ENCODE data around the gene PLA2G15. TPM values are rescaled to one million over a fixed set of nuclear protein-coding genes. Genes with fewer than 3 reads are reported as not detected.

PLA2G15 gene
- total RNA-seq, 2 donors from 2014 or later = 15.7 to 39.5 TPM

DNA sequence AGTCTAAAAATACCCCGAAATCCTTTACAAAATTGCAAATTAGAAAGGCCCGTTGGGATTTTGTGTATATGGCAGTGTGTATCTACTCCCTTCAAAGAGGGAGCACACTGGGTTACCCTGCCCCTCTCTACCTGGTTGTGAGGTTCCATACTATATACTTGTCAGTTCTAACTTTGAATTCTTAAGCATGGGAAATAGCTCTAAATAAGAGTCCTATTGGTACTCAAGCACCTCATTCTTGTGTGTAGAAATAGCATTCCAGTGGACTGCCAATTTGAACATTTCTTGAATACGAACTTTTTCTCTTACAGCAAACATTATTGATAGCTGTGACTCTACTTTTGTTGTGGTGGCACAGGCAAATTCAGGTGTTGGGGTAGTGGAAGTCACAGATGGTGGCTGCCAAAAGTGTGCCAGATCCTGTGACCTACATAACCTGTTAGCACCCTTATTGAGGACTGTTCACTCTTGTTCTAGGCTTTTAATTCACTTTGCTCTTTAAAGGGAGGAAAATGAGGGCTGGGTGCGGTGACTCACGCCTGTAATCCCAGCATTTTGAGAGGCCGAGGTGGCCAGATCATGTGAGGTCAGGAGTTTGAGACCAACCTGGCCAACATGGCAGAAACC is 25.3 kb upstream of the PLA2G15 start:
- no peaks in the 10 kb centered on the region for H3K27me3 ChIP-seq (replicated peaks; ENCODE audit: insufficient read depth)
- no peaks in the 10 kb centered on the region for H3K9me3 ChIP-seq
- no peak for DNase-seq (ENCODE audit: low spot score)
- H3K27ac ChIP-seq = no peak overlapping the region
- intact Hi-C loops (cut with DNase I) = no loop called here
- H3K4me1 ChIP-seq (replicated peaks) = no peaks in the 10 kb centered on the region
- 95% methylated on average over 6 of the region's 6 CpGs for WGBS
- H3K36me3 ChIP-seq = no peaks in the 10 kb centered on the region
- TF ChIP-seq POLR2AphosphoS5 (IDR thresholded peaks at IDR 0.05) = no peak
- TF ChIP-seq, protein P1, sequence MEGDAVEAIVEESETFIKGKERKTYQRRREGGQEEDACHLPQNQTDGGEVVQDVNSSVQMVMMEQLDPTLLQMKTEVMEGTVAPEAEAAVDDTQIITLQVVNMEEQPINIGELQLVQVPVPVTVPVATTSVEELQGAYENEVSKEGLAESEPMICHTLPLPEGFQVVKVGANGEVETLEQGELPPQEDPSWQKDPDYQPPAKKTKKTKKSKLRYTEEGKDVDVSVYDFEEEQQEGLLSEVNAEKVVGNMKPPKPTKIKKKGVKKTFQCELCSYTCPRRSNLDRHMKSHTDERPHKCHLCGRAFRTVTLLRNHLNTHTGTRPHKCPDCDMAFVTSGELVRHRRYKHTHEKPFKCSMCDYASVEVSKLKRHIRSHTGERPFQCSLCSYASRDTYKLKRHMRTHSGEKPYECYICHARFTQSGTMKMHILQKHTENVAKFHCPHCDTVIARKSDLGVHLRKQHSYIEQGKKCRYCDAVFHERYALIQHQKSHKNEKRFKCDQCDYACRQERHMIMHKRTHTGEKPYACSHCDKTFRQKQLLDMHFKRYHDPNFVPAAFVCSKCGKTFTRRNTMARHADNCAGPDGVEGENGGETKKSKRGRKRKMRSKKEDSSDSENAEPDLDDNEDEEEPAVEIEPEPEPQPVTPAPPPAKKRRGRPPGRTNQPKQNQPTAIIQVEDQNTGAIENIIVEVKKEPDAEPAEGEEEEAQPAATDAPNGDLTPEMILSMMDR (IDR thresholded peaks at IDR 0.05) = no peak
- TF ChIP-seq POLR2A (IDR thresholded peaks at IDR 0.05) = no peak
- no peak overlapping the region for H3K4me3 ChIP-seq

DNA sequence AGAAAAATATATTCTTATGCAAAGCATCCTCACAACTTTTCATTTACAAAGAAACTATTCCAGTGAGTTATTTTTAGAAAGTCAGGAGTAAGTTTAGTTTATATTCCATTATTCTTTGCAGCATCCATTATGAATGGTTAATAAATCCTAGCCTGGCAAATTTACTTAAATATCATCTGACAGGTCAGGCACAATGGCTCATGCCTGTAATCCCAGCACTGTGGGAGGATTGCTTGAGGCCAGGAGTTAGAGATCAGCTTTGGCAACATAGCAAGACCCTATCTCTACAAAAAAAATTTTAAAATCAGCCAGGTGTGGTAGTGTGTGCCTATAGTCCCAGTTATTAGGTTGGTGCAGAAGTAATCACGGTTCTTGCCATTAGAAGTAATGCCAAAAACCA is 22.1 kb upstream of the PLA2G15 start:
- no peaks in the 10 kb centered on the region for H3K27me3 ChIP-seq (replicated peaks; ENCODE audit: insufficient read depth)
- no peak for TF ChIP-seq POLR2AphosphoS5 (IDR thresholded peaks at IDR 0.05)
- no peak for TF ChIP-seq POLR2A (IDR thresholded peaks at IDR 0.05)
- TF ChIP-seq, protein P1 (IDR thresholded peaks at IDR 0.05) = no peak
- intact Hi-C loops (cut with DNase I) = no loop called here
- H3K9me3 ChIP-seq = no peaks in the 10 kb centered on the region
- 50% methylated on average over 1 of the region's 1 CpG for WGBS
- H3K4me1 ChIP-seq (replicated peaks) = peaks cover 12% of the 10 kb centered on the region
- no peaks in the 10 kb centered on the region for H3K36me3 ChIP-seq
- no peak for DNase-seq (ENCODE audit: low spot score)
- no peak overlapping the region for H3K4me3 ChIP-seq
- no peak overlapping the region for H3K27ac ChIP-seq

DNA sequence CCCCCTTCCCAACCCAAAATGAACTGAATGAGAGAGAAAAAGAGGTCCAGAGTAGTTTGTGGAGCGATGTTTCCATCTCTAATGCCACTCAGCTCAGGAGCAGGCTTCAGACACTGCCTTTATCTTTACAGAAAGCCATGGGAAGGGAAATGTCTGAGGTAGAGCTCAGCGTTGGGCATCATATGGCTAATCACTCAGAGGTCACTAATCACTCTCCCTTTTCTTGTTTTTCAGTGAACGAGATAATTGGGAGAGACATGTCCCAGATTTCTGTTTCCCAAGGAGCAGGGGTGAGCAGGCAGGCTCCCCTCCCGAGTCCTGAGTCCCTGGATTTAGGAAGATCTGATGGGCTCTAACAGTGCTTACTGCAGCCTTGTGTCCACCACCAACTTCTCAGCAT is 19.1 kb upstream of the PLA2G15 start:
- Histone ChIP-seq H3K4me3 (no peak overlapping the region), H3K27ac (no peak overlapping the region), H3K36me3 (peaks cover 1 to 4% of the 10 kb centered on the region in 2 donors), H3K27me3 (replicated peaks; ENCODE audit: insufficient read depth) (no peaks in the 10 kb centered on the region), H3K4me1 (replicated peaks) (peaks cover 29% of the 10 kb centered on the region), H3K9me3 (no peaks in the 10 kb centered on the region)
- no peak for DNase-seq (ENCODE audit: low spot score)
- intact Hi-C loops (cut with DNase I) = loop anchor here (5.0 kb wide), 1 partner anchor 234 kb away; no protein-coding TSS in a partner anchor
- 88% methylated on average over 4 of the region's 4 CpGs for WGBS
- TF ChIP-seq, protein P1 (IDR thresholded peaks at IDR 0.05) = no peak
- TF ChIP-seq POLR2A (IDR thresholded peaks at IDR 0.05) (no peak), POLR2AphosphoS5 (IDR thresholded peaks at IDR 0.05) (no peak)

DNA sequence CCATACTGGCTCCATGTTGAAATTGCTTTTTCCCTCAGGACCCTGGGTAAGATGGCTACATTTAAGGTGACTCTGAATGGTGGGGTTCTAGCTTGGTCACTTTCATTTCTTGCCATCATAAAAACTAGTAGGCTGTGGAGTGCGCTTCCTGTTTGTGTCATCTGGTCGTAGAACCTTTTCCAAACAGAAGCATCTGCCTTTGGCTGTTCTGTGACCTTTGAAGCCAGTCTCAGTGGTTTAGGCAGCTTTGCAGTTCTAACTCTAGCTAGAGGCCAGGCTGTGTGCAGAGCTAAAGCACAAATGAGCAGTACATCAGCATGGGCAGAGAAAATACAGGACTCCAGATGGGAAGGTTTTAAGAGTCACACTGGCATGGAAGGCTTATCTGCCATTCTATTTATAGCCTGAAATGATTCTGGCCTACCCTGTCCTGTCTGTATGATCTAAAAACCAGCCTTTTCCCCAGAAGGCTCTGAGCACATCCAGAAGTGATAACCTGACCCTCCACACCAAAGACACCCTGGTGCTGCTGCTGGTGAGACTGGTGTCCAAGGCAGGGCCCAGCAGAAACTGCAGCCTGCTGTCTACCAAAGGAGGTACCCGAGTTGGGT is 17.9 kb upstream of the PLA2G15 start:
- no peak overlapping the region for H3K4me3 ChIP-seq
- H3K36me3 ChIP-seq = peaks cover 4 to 13% of the 10 kb centered on the region in 2 donors
- no peak for DNase-seq (ENCODE audit: low spot score)
- peaks cover 29% of the 10 kb centered on the region for H3K4me1 ChIP-seq (replicated peaks)
- no peak for TF ChIP-seq POLR2A (IDR thresholded peaks at IDR 0.05)
- no peak for TF ChIP-seq POLR2AphosphoS5 (IDR thresholded peaks at IDR 0.05)
- TF ChIP-seq, protein P1 (IDR thresholded peaks at IDR 0.05) = no peak
- WGBS = 65% methylated on average over 3 of the region's 3 CpGs
- intact Hi-C loops (cut with DNase I) = loop anchor here (5.0 kb wide), 1 partner anchor 235 kb away; no protein-coding TSS in a partner anchor
- no peaks in the 10 kb centered on the region for H3K9me3 ChIP-seq
- no peaks in the 10 kb centered on the region for H3K27me3 ChIP-seq (replicated peaks; ENCODE audit: insufficient read depth)
- peak overlapping the region; percentile 67 to 74 for H3K27ac ChIP-seq
